Measurements from ENCODE around the gene AGRN.

AGRN gene

GRCh38 chr1:1046243-1046642 lies 26.3 kb downstream of the AGRN start:
- Histone ChIP-seq H3K14ac (ENCODE audit: low read length in 2 of 2) (no peak overlapping the region), H3K18ac (ENCODE audit: low read depth in 1 of 2, low read length in 2 of 2) (no peak overlapping the region), H2AK5ac (ENCODE audit: low read length, severe bottlenecking) (no peak overlapping the region), H3K4me1 (ENCODE audit: control insufficient read depth, insufficient read depth, low read depth, low read length) (peaks cover 9% of the 10 kb centered on the region), H3K27ac (ENCODE audit: low read length, poor library complexity, severe bottlenecking) (no peak overlapping the region), H3K4ac (ENCODE audit: low read depth in 1 of 2, low read length in 2 of 2) (no peak overlapping the region), H4K91ac (ENCODE audit: low read length) (no peak overlapping the region), H4K8ac (ENCODE audit: low read length) (no peak overlapping the region), H2BK5ac (ENCODE audit: low read depth, low read length, poor library complexity, severe bottlenecking) (no peak overlapping the region), H3K27me3 (ENCODE audit: control insufficient read depth in 1 of 2, insufficient read depth in 1 of 2, low read length in 2 of 2) (no peaks in the 10 kb centered on the region), H2BK12ac (ENCODE audit: low read length in 2 of 2) (no peak overlapping the region), H3K36me3 (ENCODE audit: control insufficient read depth in 1 of 2, insufficient read depth in 2 of 2, low read depth in 1 of 2, low read length in 2 of 2) (peaks cover 0 to 100% of the 10 kb centered on the region in 2 experiments), H2BK120ac (ENCODE audit: low read depth, low read length) (no peak overlapping the region), H3K9me3 (ENCODE audit: control insufficient read depth, low read length) (no peaks in the 10 kb centered on the region), H3K79me1 (replicated peaks; ENCODE audit: low read length, poor library complexity, severe bottlenecking) (peaks cover 38% of the 10 kb centered on the region), H2AFZ (ENCODE audit: low read depth, low read length) (no peak overlapping the region), H2BK15ac (ENCODE audit: low read depth, poor library complexity, severe bottlenecking) (no peak overlapping the region), H3K4me3 (ENCODE audit: insufficient read depth in 1 of 2, low read depth in 1 of 2, low read length in 2 of 2) (no peak overlapping the region), H3K23ac (ENCODE audit: low read length in 2 of 2) (no peak overlapping the region), H3K4me2 (ENCODE audit: low read length, poor library complexity, severe bottlenecking) (no peak overlapping the region), H3K9ac (ENCODE audit: low read length) (no peak overlapping the region)
- over 99% methylated on average over 20 of the region's 20 CpGs for WGBS
- DNase-seq, result no peak

- peaks cover 38% of the 10 kb centered on the region for H3K79me1 ChIP-seq (replicated peaks; ENCODE audit: low read length, poor library complexity, severe bottlenecking)
- DNase-seq, result no peak
- H3K36me3 ChIP-seq (ENCODE audit: control insufficient read depth in 1 of 2, insufficient read depth in 2 of 2, low read depth in 1 of 2, low read length in 2 of 2), result peaks cover 0 to 100% of the 10 kb centered on the region in 2 experiments
- 97% methylated on average over 26 of the region's 26 CpGs for WGBS
- H2BK15ac ChIP-seq (ENCODE audit: low read depth, poor library complexity, severe bottlenecking), result no peak overlapping the region
- no peak overlapping the region for H4K91ac ChIP-seq (ENCODE audit: low read length)
- H3K27me3 ChIP-seq (ENCODE audit: control insufficient read depth in 1 of 2, insufficient read depth in 1 of 2, low read length in 2 of 2), result no peaks in the 10 kb centered on the region
- no peak overlapping the region for H3K9ac ChIP-seq (ENCODE audit: low read length)
- no peak overlapping the region for H3K14ac ChIP-seq (ENCODE audit: low read length in 2 of 2)
- no peak overlapping the region for H3K4me2 ChIP-seq (ENCODE audit: low read length, poor library complexity, severe bottlenecking)
- H3K4ac ChIP-seq (ENCODE audit: low read depth in 1 of 2, low read length in 2 of 2), result no peak overlapping the region
- H3K4me1 ChIP-seq (ENCODE audit: control insufficient read depth, insufficient read depth, low read depth, low read length), result peaks cover 7% of the 10 kb centered on the region
- H3K18ac ChIP-seq (ENCODE audit: low read depth in 1 of 2, low read length in 2 of 2), result no peak overlapping the region
- no peak overlapping the region for H2BK12ac ChIP-seq (ENCODE audit: low read length in 2 of 2)
- H2AK5ac ChIP-seq (ENCODE audit: low read length, severe bottlenecking), result no peak overlapping the region
- H3K9me3 ChIP-seq (ENCODE audit: control insufficient read depth, low read length), result no peaks in the 10 kb centered on the region
- no peak overlapping the region for H2BK120ac ChIP-seq (ENCODE audit: low read depth, low read length)
- no peak overlapping the region for H2AFZ ChIP-seq (ENCODE audit: low read depth, low read length)
- H3K27ac ChIP-seq (ENCODE audit: low read length, poor library complexity, severe bottlenecking), result no peak overlapping the region
- no peak overlapping the region for H4K8ac ChIP-seq (ENCODE audit: low read length)
- no peak overlapping the region for H3K4me3 ChIP-seq (ENCODE audit: insufficient read depth in 1 of 2, low read depth in 1 of 2, low read length in 2 of 2)
- no peak overlapping the region for H2BK5ac ChIP-seq (ENCODE audit: low read depth, low read length, poor library complexity, severe bottlenecking)
- no peak overlapping the region for H3K23ac ChIP-seq (ENCODE audit: low read length in 2 of 2)
Measured at GRCh38 chr1:1046767-1047166, 26.8 kb downstream of the AGRN start.

- Histone ChIP-seq H2AK5ac (ENCODE audit: low read length, severe bottlenecking) (no peak overlapping the region), H3K27me3 (ENCODE audit: control insufficient read depth in 1 of 2, insufficient read depth in 1 of 2, low read length in 2 of 2) (no peaks in the 10 kb centered on the region), H3K4me1 (ENCODE audit: control insufficient read depth, insufficient read depth, low read depth, low read length) (peaks cover 3% of the 10 kb centered on the region), H2BK12ac (ENCODE audit: low read length in 2 of 2) (no peak overlapping the region), H3K4ac (ENCODE audit: low read depth in 1 of 2, low read length in 2 of 2) (no peak overlapping the region), H4K8ac (ENCODE audit: low read length) (no peak overlapping the region), H3K9me3 (ENCODE audit: control insufficient read depth, low read length) (no peaks in the 10 kb centered on the region), H3K79me1 (replicated peaks; ENCODE audit: low read length, poor library complexity, severe bottlenecking) (peaks cover 32% of the 10 kb centered on the region), H4K91ac (ENCODE audit: low read length) (no peak overlapping the region), H3K27ac (ENCODE audit: low read length, poor library complexity, severe bottlenecking) (no peak overlapping the region), H2AFZ (ENCODE audit: low read depth, low read length) (no peak overlapping the region), H3K4me3 (ENCODE audit: insufficient read depth in 1 of 2, low read depth in 1 of 2, low read length in 2 of 2) (no peak overlapping the region), H3K23ac (ENCODE audit: low read length in 2 of 2) (no peak overlapping the region), H3K14ac (ENCODE audit: low read length in 2 of 2) (no peak overlapping the region), H2BK15ac (ENCODE audit: low read depth, poor library complexity, severe bottlenecking) (no peak overlapping the region), H3K18ac (ENCODE audit: low read depth in 1 of 2, low read length in 2 of 2) (no peak overlapping the region), H2BK5ac (ENCODE audit: low read depth, low read length, poor library complexity, severe bottlenecking) (no peak overlapping the region), H2BK120ac (ENCODE audit: low read depth, low read length) (no peak overlapping the region), H3K9ac (ENCODE audit: low read length) (no peak overlapping the region), H3K4me2 (ENCODE audit: low read length, poor library complexity, severe bottlenecking) (no peak overlapping the region), H3K36me3 (ENCODE audit: control insufficient read depth in 1 of 2, insufficient read depth in 2 of 2, low read depth in 1 of 2, low read length in 2 of 2) (peaks cover 0 to 100% of the 10 kb centered on the region in 2 experiments)
- WGBS, result 97% methylated on average over 19 of the region's 19 CpGs
- DNase-seq, result no peak
Measured at GRCh38 chr1:1047407-1047806, 27.5 kb downstream of the AGRN start.

GRCh38 chr1:1047963-1048362 lies 28.0 kb downstream of the AGRN start:
- Histone ChIP-seq H3K4ac (ENCODE audit: low read depth in 1 of 2, low read length in 2 of 2) (no peak overlapping the region), H3K18ac (ENCODE audit: low read depth in 1 of 2, low read length in 2 of 2) (no peak overlapping the region), H3K4me1 (ENCODE audit: control insufficient read depth, insufficient read depth, low read depth, low read length) (no peaks in the 10 kb centered on the region)

More at GRCh38 chr1:1047963-1048362, 28.0 kb downstream of the AGRN start:
- Histone ChIP-seq H4K91ac (ENCODE audit: low read length) (no peak overlapping the region), H4K8ac (ENCODE audit: low read length) (no peak overlapping the region), H3K27ac (ENCODE audit: low read length, poor library complexity, severe bottlenecking) (no peak overlapping the region), H2AFZ (ENCODE audit: low read depth, low read length) (no peak overlapping the region), H2BK120ac (ENCODE audit: low read depth, low read length) (no peak overlapping the region), H3K79me1 (replicated peaks; ENCODE audit: low read length, poor library complexity, severe bottlenecking) (peaks cover 29% of the 10 kb centered on the region), H3K4me2 (ENCODE audit: low read length, poor library complexity, severe bottlenecking) (no peak overlapping the region), H2BK5ac (ENCODE audit: low read depth, low read length, poor library complexity, severe bottlenecking) (no peak overlapping the region), H3K4me3 (ENCODE audit: insufficient read depth in 1 of 2, low read depth in 1 of 2, low read length in 2 of 2) (no peak overlapping the region), H3K23ac (ENCODE audit: low read length in 2 of 2) (no peak overlapping the region), H3K27me3 (ENCODE audit: control insufficient read depth in 1 of 2, insufficient read depth in 1 of 2, low read length in 2 of 2) (no peaks in the 10 kb centered on the region), H2AK5ac (ENCODE audit: low read length, severe bottlenecking) (no peak overlapping the region), H3K36me3 (ENCODE audit: control insufficient read depth in 1 of 2, insufficient read depth in 2 of 2, low read depth in 1 of 2, low read length in 2 of 2) (peaks cover 0 to 100% of the 10 kb centered on the region in 2 experiments), H3K14ac (ENCODE audit: low read length in 2 of 2) (no peak overlapping the region), H2BK15ac (ENCODE audit: low read depth, poor library complexity, severe bottlenecking) (no peak overlapping the region), H2BK12ac (ENCODE audit: low read length in 2 of 2) (no peak overlapping the region), H3K9ac (ENCODE audit: low read length) (no peak overlapping the region), H3K9me3 (ENCODE audit: control insufficient read depth, low read length) (no peaks in the 10 kb centered on the region)
- 94% methylated on average over 25 of the region's 25 CpGs for WGBS
- no peak for DNase-seq
